Nephron progenitor cell (in vitro differentiated cells): ENCODE measurements around the gene TRAPPC3.

Source experiments
- DNase-seq: peaks from one replicate; pipeline ENCODE4 v3.0.0; 2021
- H3K27ac Mint-ChIP-seq: 2 replicates; pipeline ENCODE4 v1.8.0; 2021; ENCODE audit warnings: mild to moderate bottlenecking, moderate library complexity, mixed read lengths
- H3K27me3 Mint-ChIP-seq: 2 replicates; pipeline ENCODE4 v1.8.0; 2021; ENCODE audit warnings: mild to moderate bottlenecking, low read depth, mixed read lengths; ENCODE audit not compliant: poor library complexity
- H3K36me3 Mint-ChIP-seq: 2 replicates; pipeline ENCODE4 v1.8.0; 2021; ENCODE audit warnings: low read depth, mixed read lengths
- H3K4me1 Mint-ChIP-seq: 2 replicates; pipeline ENCODE4 v1.8.0; 2021; ENCODE audit warnings: mixed read lengths
- H3K4me3 Mint-ChIP-seq: 2 replicates; pipeline ENCODE4 v1.8.0; 2021; ENCODE audit warnings: mild to moderate bottlenecking, moderate library complexity, mixed read lengths
- H3K9me3 Mint-ChIP-seq: 2 replicates; pipeline ENCODE4 v1.8.0; 2021; ENCODE audit warnings: mild to moderate bottlenecking, moderate library complexity, mixed read lengths
- CTCF ChIP-seq: fragments of 200-600 bp; sonication (generic); IDR thresholded peaks from 2 replicates; pipeline ENCODE4 v1.5.0; 2021; ENCODE audit warnings: antibody characterized with exemption

Gene TRAPPC3

GRCh38 chr1:36139521-36139920 lies 9.8 kb downstream of the TRAPPC3 start:
- H3K4me1 Mint-ChIP-seq = peaks cover 3% of the 10 kb centered on the region
- no peaks in the 10 kb centered on the region for H3K9me3 Mint-ChIP-seq
- no peak for TF ChIP-seq CTCF
- H3K27ac Mint-ChIP-seq = peak overlapping the region; percentile 10
- H3K27me3 Mint-ChIP-seq = peaks cover 2% of the 10 kb centered on the region
- H3K4me3 Mint-ChIP-seq = no peak overlapping the region
- peaks cover 15% of the 10 kb centered on the region for H3K36me3 Mint-ChIP-seq
- DNase-seq = no peak

DNA sequence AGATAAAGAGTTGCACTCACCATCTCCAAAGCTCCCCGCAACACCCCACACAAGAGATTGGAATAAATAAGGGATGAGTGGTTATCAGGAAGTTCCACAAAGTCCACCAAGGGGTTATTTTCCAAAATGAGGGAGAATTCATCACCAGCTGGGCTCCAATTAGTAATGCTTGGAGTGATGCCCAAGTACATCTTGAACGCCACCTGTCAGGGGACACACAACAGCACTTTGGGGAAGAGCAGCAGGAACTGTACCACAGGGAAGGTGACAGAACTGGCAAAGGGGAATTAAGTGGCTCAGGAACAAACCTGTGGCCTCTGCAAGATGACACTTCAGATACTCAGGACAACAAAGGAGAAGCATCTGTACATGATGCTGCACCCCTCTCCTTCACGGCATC lies 11.5 kb downstream of the TRAPPC3 start:
- Mint-ChIP-seq H3K4me3 (no peak overlapping the region), H3K4me1 (peaks cover 15% of the 10 kb centered on the region), H3K27ac (no peak overlapping the region), H3K27me3 (peaks cover 2% of the 10 kb centered on the region), H3K9me3 (no peaks in the 10 kb centered on the region), H3K36me3 (peaks cover 6% of the 10 kb centered on the region)
- no peak for DNase-seq
- TF ChIP-seq CTCF = no peak

DNA sequence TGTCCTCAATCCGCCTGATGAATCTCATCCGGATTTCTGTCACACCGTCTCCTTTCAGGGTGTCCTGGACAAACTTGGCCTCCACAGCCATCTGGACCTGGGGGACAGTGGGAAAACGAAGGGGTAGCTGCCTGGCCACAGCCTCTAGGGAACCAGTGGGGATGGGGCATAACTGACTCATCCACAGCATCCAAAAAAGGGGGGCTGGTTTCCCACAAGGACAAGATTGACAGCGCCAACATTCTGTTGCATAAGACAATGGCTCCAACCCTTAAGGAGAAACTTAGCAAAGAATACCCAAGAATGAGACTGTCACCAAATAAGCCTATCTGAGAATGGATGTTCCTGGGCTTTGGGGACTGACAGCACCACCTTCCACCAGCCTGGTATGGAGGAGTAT lies 12.1 kb downstream of the TRAPPC3 start:
- peaks cover 2% of the 10 kb centered on the region for H3K27me3 Mint-ChIP-seq
- no peaks in the 10 kb centered on the region for H3K9me3 Mint-ChIP-seq
- H3K27ac Mint-ChIP-seq = no peak overlapping the region

GRCh38 chr1:36136535-36136934 lies 12.8 kb downstream of the TRAPPC3 start:
- TF ChIP-seq CTCF = no peak
- H3K36me3 Mint-ChIP-seq = peaks cover 6% of the 10 kb centered on the region

More for the DNA sequence above, 12.1 kb downstream of the TRAPPC3 start:
- DNase-seq = no peak
- Mint-ChIP-seq H3K4me3 (no peak overlapping the region), H3K4me1 (peaks cover 15% of the 10 kb centered on the region), H3K36me3 (peaks cover 6% of the 10 kb centered on the region)
- no peak for TF ChIP-seq CTCF

GRCh38 chr1:36135796-36136195 lies 13.5 kb downstream of the TRAPPC3 start:
- Mint-ChIP-seq H3K27ac (no peak overlapping the region), H3K4me1 (peaks cover 15% of the 10 kb centered on the region), H3K36me3 (peaks cover 6% of the 10 kb centered on the region), H3K4me3 (no peak overlapping the region), H3K27me3 (peaks cover 5% of the 10 kb centered on the region), H3K9me3 (no peaks in the 10 kb centered on the region)
- no peak for TF ChIP-seq CTCF
- no peak for DNase-seq

More at GRCh38 chr1:36136535-36136934, 12.8 kb downstream of the TRAPPC3 start:
- H3K4me3 Mint-ChIP-seq = no peak overlapping the region
- H3K4me1 Mint-ChIP-seq = peaks cover 15% of the 10 kb centered on the region
- no peak overlapping the region for H3K27ac Mint-ChIP-seq
- peaks cover 2% of the 10 kb centered on the region for H3K27me3 Mint-ChIP-seq
- no peak for DNase-seq
- no peaks in the 10 kb centered on the region for H3K9me3 Mint-ChIP-seq

- no peak for DNase-seq
- peaks cover 15% of the 10 kb centered on the region for H3K4me1 Mint-ChIP-seq
- peaks cover 5% of the 10 kb centered on the region for H3K36me3 Mint-ChIP-seq
- H3K27ac Mint-ChIP-seq = no peak overlapping the region
- H3K27me3 Mint-ChIP-seq = peaks cover 8% of the 10 kb centered on the region
- no peak for TF ChIP-seq CTCF
- no peaks in the 10 kb centered on the region for H3K9me3 Mint-ChIP-seq
- H3K4me3 Mint-ChIP-seq = no peak overlapping the region
Observed at GRCh38 chr1:36135330-36135667, 14.0 kb downstream of the TRAPPC3 start.
